BE2C (cell line): Measurements from ENCODE around the gene RBM33.

Experiments
- DNase-seq: peaks from one replicate; pipeline ENCODE4 v3.0.0-alpha.2; 2020
- H3K27me3 ChIP-seq: fragments of 250-450 bp; sonication (Bioruptor Pico); 2 replicates; pipeline ENCODE4 v1.5.1; 2020; ENCODE audit warnings: mild to moderate bottlenecking
- H3K36me3 ChIP-seq: fragments of 250-450 bp; sonication (Bioruptor Pico); 2 replicates; pipeline ENCODE4 v1.5.1; 2020; ENCODE audit warnings: mild to moderate bottlenecking
- H3K4me1 ChIP-seq: fragments of 250-450 bp; sonication (Bioruptor Pico); 2 replicates; pipeline ENCODE4 v1.5.1; 2020
- H3K4me3 ChIP-seq: 2 replicates; pipeline ENCODE4 v1.5.1; 2011; ENCODE audit warnings: low read depth, low read length
- H3K9me3 ChIP-seq: fragments of 250-450 bp; sonication (Bioruptor Pico); 2 replicates; pipeline ENCODE4 v1.5.1; 2020
- TF ChIP-seq, protein P1 (sequence below): IDR thresholded peaks from 2 replicates; pipeline ENCODE4 v1.5.1; 2012; ENCODE audit warnings: mild to moderate bottlenecking, low read depth, low read length

RBM33 gene

DNA sequence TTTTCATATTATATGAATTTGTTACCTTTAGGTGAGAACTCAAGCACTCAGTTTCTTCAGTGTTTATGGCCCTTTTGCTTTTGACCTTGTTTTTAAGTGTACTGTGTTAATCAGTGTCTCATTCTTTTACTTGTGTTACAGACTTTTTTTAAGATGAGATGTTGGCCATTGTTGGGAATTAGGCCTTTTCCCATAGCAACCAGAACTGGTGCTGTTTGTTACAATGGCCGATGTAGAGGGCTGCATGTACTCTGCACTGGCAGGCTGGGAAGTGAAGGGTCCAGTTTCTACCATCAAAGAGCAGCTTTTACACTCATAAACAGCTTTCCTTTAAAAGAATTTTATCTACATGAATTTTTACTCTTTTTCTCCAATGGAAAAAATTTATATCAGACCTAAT lies 102.7 kb downstream of the RBM33 start:
- Histone ChIP-seq H3K36me3 (peaks cover 44% of the 10 kb centered on the region), H3K4me1 (no peaks in the 10 kb centered on the region; the same call in 1 of the 2 replicates), H3K4me3 (no peak overlapping the region), H3K9me3 (no peaks in the 10 kb centered on the region), H3K27me3 (no peaks in the 10 kb centered on the region)
- TF ChIP-seq, protein P1, sequence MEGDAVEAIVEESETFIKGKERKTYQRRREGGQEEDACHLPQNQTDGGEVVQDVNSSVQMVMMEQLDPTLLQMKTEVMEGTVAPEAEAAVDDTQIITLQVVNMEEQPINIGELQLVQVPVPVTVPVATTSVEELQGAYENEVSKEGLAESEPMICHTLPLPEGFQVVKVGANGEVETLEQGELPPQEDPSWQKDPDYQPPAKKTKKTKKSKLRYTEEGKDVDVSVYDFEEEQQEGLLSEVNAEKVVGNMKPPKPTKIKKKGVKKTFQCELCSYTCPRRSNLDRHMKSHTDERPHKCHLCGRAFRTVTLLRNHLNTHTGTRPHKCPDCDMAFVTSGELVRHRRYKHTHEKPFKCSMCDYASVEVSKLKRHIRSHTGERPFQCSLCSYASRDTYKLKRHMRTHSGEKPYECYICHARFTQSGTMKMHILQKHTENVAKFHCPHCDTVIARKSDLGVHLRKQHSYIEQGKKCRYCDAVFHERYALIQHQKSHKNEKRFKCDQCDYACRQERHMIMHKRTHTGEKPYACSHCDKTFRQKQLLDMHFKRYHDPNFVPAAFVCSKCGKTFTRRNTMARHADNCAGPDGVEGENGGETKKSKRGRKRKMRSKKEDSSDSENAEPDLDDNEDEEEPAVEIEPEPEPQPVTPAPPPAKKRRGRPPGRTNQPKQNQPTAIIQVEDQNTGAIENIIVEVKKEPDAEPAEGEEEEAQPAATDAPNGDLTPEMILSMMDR, result no peak
- no peak for DNase-seq

- no peak for DNase-seq
- no peaks in the 10 kb centered on the region; the same call in 1 of the 2 replicates for H3K4me1 ChIP-seq
- H3K36me3 ChIP-seq, result peaks cover 24% of the 10 kb centered on the region
- H3K9me3 ChIP-seq, result no peaks in the 10 kb centered on the region
- H3K4me3 ChIP-seq, result no peak overlapping the region
- TF ChIP-seq, protein P1, result no peak
- H3K27me3 ChIP-seq, result no peaks in the 10 kb centered on the region
Observed at GRCh38 chr7:155749578-155749977, 105.1 kb downstream of the RBM33 start.

- TF ChIP-seq, protein P1, result no peak
- H3K4me3 ChIP-seq, result no peak overlapping the region
- no peaks in the 10 kb centered on the region for H3K27me3 ChIP-seq
- H3K4me1 ChIP-seq, result no peaks in the 10 kb centered on the region; the same call in 1 of the 2 replicates
- no peak for DNase-seq
- H3K9me3 ChIP-seq, result no peaks in the 10 kb centered on the region
- H3K36me3 ChIP-seq, result peaks cover 15% of the 10 kb centered on the region
Observed at GRCh38 chr7:155750255-155751125, 106.0 kb downstream of the RBM33 start.

DNA sequence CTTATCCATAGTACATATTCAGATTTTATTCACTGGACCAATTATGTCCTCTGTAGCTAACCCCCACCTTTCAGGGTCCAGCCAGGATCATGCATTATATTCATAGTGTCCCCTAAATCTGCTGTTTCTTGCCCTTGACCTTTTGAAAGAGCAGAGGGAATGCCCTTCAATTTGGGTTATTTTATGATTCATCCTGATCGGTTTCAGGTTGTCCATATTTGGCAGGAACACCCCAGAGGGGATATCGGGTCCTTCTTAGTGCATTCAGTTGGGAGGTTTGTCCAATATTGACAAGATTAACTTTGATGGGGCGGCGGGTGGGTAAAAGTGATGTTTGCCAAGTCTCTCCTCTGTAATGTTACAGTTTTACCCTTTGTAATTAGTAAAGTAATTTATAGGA lies 106.9 kb downstream of the RBM33 start:
- TF ChIP-seq, protein P1, result no peak
- Histone ChIP-seq H3K4me3 (no peak overlapping the region), H3K36me3 (peaks cover 6% of the 10 kb centered on the region), H3K27me3 (no peaks in the 10 kb centered on the region), H3K4me1 (no peaks in the 10 kb centered on the region; the same call in 1 of the 2 replicates), H3K9me3 (no peaks in the 10 kb centered on the region)
- no peak for DNase-seq

GRCh38 chr7:155752756-155753445 lies 108.4 kb downstream of the RBM33 start:
- peaks cover 6% of the 10 kb centered on the region for H3K36me3 ChIP-seq
- H3K4me3 ChIP-seq, result no peak overlapping the region
- no peaks in the 10 kb centered on the region; the same call in 1 of the 2 replicates for H3K4me1 ChIP-seq
- TF ChIP-seq, protein P1, result no peak
- no peaks in the 10 kb centered on the region for H3K9me3 ChIP-seq
- H3K27me3 ChIP-seq, result no peaks in the 10 kb centered on the region
- no peak for DNase-seq

DNA sequence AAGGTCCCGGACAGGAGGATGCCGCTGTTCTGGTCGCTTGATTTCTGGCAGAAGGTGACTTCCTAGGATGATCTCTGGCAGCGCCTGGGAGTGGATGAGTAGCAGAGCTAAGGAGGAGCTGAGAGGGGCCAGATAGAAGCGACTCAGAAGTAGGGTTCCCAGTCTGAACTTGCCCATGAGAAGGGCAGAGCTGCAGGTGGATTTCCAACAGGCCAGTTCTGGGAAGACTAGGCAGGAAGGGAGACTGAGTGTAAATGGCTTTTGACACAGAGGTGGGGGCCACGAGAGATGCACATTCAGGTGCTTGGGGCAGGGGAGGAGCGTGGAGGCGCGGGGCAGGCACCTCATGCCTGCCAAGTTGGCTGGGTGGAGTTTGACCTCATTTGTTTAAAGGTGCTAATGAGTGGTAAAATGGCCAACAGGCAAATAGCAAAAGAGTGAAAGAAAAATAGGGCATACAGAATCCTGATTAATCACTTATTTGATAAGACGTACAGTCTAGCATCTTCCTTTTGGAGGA lies 109.0 kb downstream of the RBM33 start:
- no peaks in the 10 kb centered on the region for H3K27me3 ChIP-seq
- no peaks in the 10 kb centered on the region for H3K4me1 ChIP-seq
- no peaks in the 10 kb centered on the region for H3K9me3 ChIP-seq
- TF ChIP-seq, protein P1, result no peak
- peaks cover 6% of the 10 kb centered on the region for H3K36me3 ChIP-seq
- no peak for DNase-seq
- no peak overlapping the region for H3K4me3 ChIP-seq
